ENCODE measurements around the gene PSMD6. TPM values are rescaled to one million over a fixed set of nuclear protein-coding genes. Genes with fewer than 3 reads are reported as not detected.

Gene PSMD6
- total and polyA plus RNA-seq, 2 donors (not counting 3 experiments of a cell fraction or from before 2014, with no cell fraction given): 53.7 to 90.8 TPM

DNA sequence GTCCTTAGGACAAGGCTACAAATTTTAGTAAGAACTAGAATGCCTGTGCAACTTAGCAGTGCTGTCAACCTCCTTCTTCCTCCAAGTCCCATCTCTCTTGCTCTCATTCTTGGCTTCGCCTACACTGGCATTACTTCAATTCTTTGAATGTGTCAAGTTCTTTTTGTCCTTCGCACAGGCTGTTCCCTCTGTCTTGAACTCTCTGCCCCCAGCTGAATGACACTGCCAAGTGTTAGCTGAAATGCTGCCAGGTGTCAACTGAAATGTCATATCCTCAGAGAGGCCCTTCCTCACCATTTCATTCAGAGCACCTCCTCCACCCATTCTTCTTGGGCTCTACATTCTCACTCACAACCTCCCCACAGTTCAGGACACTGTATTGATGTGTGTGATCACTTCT, 48.8 kb upstream of the PSMD6 start:
- Histone ChIP-seq H3K79me2 (ENCODE audit: control insufficient read depth, insufficient read depth, low read length) (no peaks in the 10 kb centered on the region), H3K9me1 (replicated peaks; ENCODE audit: control insufficient read depth, extremely low read depth, insufficient read depth, low read length) (no peaks in the 10 kb centered on the region), H3K36me3 (ENCODE audit: control insufficient read depth in 2 of 2, extremely low read depth in 1 of 2, insufficient read depth in 2 of 2, low read length in 2 of 2) (no peaks in the 10 kb centered on the region), H3K9ac (replicated peaks; ENCODE audit: extremely low read depth, insufficient read depth, low read length) (no peak overlapping the region), H3K4me3 (replicated peaks in 1 of 3; ENCODE audit: insufficient read depth in 1 of 3, low read depth in 1 of 3, low read length in 3 of 3) (no peak overlapping the region), H3K27me3 (ENCODE audit: control insufficient read depth in 2 of 2, insufficient read depth in 2 of 2, low read length in 2 of 2) (peaks cover 3 to 7% of the 10 kb centered on the region in 2 experiments), H3K4me1 (ENCODE audit: control insufficient read depth, extremely low read depth, insufficient read depth, low read length) (no peaks in the 10 kb centered on the region), H3K9me3 (replicated peaks; ENCODE audit: control insufficient read depth, insufficient read depth, low read length) (no peaks in the 10 kb centered on the region), H2AFZ (ENCODE audit: low read depth, low read length) (no peak overlapping the region), H3K27ac (ENCODE audit: insufficient read depth, low read depth, low read length) (no peak overlapping the region), H4K20me1 (replicated peaks; ENCODE audit: control insufficient read depth, extremely low read depth, insufficient read depth, low read length) (no peaks in the 10 kb centered on the region), H3K4me2 (ENCODE audit: insufficient read depth, low read length) (no peak overlapping the region)
- dilution Hi-C loops (cut with MboI; ENCODE audit: extremely low pct_ligation_motif_present, low sequenced_read_pairs): no loop called here
- no TSS peak for BruUV-seq (replicated peaks)
- TF ChIP-seq POLR2AphosphoS5 (IDR thresholded peaks at IDR 0.05; ENCODE audit: insufficient read depth, low read depth, low read length) (no peak), POLR2A (IDR thresholded peaks at IDR 0.05; ENCODE audit: low read depth, low read length) (no peak), MYC (IDR thresholded peaks at IDR 0.05; ENCODE audit: low read depth, low read length) (no peak), EZH2 (IDR thresholded peaks at IDR 0.05; ENCODE audit: borderline replicate concordance, low read depth, low read length, severe bottlenecking) (no peak), GATA2 (IDR thresholded peaks at IDR 0.05; ENCODE audit: insufficient read depth, insufficient read length, low read depth, low read length) (no peak), JUN (IDR thresholded peaks at IDR 0.05; ENCODE audit: borderline replicate concordance, insufficient read depth, insufficient read length, low read depth) (no peak), FOS (IDR thresholded peaks at IDR 0.05; ENCODE audit: borderline replicate concordance, insufficient read depth, low read length) (no peak)
- TF ChIP-seq, protein P1, sequence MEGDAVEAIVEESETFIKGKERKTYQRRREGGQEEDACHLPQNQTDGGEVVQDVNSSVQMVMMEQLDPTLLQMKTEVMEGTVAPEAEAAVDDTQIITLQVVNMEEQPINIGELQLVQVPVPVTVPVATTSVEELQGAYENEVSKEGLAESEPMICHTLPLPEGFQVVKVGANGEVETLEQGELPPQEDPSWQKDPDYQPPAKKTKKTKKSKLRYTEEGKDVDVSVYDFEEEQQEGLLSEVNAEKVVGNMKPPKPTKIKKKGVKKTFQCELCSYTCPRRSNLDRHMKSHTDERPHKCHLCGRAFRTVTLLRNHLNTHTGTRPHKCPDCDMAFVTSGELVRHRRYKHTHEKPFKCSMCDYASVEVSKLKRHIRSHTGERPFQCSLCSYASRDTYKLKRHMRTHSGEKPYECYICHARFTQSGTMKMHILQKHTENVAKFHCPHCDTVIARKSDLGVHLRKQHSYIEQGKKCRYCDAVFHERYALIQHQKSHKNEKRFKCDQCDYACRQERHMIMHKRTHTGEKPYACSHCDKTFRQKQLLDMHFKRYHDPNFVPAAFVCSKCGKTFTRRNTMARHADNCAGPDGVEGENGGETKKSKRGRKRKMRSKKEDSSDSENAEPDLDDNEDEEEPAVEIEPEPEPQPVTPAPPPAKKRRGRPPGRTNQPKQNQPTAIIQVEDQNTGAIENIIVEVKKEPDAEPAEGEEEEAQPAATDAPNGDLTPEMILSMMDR (IDR thresholded peaks at IDR 0.05; ENCODE audit: extremely low read depth in 1 of 2, insufficient read depth in 1 of 2, low read depth in 1 of 2, low read length in 2 of 2): no peak
- TF ChIP-seq, protein P2, sequence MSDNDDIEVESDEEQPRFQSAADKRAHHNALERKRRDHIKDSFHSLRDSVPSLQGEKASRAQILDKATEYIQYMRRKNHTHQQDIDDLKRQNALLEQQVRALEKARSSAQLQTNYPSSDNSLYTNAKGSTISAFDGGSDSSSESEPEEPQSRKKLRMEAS (IDR thresholded peaks at IDR 0.05; ENCODE audit: insufficient read depth, insufficient read length): no peak
- CTCF ChIA-PET: no interaction called here
- POLR2A ChIA-PET: no interaction called here
- no peak for DNase-seq (ENCODE audit: low read depth, low spot score)
- intact Hi-C loops (cut with micrococcal nuclease): no loop called here
- FAIRE-seq: no peak

All from endothelial cell of umbilical vein (primary cell).